ENCODE data around the gene PDSS1.

DNA sequence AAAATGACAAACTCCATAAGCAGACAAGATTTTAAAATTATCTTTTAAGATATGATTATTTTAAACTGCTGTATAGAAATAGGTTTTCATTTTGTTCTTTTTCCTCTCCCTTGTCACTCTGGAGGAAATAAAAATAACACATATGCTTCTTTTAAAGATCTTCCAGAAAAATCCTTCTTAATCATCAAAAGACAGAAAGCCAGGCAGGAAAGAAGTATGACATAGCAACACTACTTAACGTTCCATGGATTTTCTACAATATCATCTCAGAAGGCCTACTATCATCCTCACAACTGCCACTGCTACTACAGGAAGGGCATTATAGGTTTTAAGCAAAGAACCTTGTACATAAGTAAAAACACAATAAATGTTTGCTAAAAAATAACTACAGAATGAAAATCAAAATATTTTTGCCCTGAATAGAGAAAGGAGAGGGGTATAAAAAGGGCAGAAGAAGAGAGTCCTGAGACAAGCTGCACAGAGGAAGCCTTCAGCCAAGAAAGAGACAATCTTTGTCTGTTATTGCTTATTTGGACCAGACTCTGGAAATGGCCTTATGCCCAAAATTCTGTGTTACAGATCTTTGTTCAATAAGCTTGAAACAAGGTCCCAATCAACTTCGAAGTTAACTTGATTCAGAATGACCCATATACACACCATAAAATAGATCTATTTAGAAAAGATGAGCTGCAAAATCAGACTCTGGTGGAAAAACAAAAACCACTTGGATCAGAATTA is 95.4 kb downstream of the PDSS1 start:
- TF ChIP-seq, protein P1, sequence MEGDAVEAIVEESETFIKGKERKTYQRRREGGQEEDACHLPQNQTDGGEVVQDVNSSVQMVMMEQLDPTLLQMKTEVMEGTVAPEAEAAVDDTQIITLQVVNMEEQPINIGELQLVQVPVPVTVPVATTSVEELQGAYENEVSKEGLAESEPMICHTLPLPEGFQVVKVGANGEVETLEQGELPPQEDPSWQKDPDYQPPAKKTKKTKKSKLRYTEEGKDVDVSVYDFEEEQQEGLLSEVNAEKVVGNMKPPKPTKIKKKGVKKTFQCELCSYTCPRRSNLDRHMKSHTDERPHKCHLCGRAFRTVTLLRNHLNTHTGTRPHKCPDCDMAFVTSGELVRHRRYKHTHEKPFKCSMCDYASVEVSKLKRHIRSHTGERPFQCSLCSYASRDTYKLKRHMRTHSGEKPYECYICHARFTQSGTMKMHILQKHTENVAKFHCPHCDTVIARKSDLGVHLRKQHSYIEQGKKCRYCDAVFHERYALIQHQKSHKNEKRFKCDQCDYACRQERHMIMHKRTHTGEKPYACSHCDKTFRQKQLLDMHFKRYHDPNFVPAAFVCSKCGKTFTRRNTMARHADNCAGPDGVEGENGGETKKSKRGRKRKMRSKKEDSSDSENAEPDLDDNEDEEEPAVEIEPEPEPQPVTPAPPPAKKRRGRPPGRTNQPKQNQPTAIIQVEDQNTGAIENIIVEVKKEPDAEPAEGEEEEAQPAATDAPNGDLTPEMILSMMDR (IDR thresholded peaks at IDR 0.05; ENCODE audit: low read length), result no peak
- TF ChIP-seq EZH2 (optimal IDR thresholded peaks at IDR 0.05; ENCODE audit: low read depth, low read length) (no peak), EZH2phosphoT487 (IDR thresholded peaks at IDR 0.05; ENCODE audit: low read length) (no peak)

Measured in MM.1S (cell line).